Uterus (tissue), 2 donors: ENCODE data around the gene OSBPL9.

Source experiments
- POLR2A ChIP-seq, 2 donors: fragments of 450-650 bp; IDR thresholded peaks; one replicate each; pipeline ENCODE4 v1.6.1; 2016; ENCODE audit warnings: antibody characterized with exemption in 2 of 2, mild to moderate bottlenecking in 1 of 2, moderate library complexity in 1 of 2
- TF ChIP-seq, protein P1 (sequence below), 4 experiments: fragments of 200-600 bp in 2 of 4; fragments of 450-650 bp in 2 of 4; sonication (generic) in 2 of 4; IDR thresholded peaks; one replicate each; pipeline ENCODE4 v1.5.1; 2016 to 2019; ENCODE audit warnings: antibody characterized with exemption in 4 of 4, mild to moderate bottlenecking in 2 of 4, moderate library complexity in 1 of 4

DNA sequence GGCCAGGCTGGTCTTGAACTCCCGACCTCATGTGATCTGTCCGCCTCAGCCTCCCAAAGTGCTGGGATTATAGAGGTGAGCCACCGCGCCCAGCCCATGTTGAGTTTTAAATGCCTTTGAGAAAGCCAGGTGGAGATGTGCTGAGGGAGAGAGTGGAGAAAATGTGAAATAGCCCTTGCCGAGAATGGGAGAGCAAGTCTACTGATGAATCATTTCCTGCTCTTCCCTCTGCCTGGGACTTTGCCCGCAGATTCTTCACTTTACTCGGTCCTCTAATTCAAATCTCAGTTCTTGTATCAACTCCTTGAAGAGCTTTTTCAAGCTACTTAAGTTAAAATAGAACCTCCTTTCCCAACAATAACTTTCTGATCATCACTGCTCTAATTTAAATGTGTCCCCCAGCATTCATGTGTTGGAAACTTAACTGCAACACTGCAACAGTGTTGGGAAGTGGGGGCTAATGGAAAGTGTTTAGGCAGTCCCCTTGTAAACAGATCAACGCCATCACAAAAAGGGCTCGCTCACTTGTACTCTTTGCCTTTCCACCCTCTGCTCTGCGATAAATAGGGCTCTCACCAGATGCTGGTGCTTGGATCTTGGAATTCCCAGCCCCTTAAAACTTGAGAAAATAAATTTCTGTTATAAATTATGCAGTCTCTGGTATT, 27.8 kb downstream of the OSBPL9 start:
- TF ChIP-seq, protein P1, sequence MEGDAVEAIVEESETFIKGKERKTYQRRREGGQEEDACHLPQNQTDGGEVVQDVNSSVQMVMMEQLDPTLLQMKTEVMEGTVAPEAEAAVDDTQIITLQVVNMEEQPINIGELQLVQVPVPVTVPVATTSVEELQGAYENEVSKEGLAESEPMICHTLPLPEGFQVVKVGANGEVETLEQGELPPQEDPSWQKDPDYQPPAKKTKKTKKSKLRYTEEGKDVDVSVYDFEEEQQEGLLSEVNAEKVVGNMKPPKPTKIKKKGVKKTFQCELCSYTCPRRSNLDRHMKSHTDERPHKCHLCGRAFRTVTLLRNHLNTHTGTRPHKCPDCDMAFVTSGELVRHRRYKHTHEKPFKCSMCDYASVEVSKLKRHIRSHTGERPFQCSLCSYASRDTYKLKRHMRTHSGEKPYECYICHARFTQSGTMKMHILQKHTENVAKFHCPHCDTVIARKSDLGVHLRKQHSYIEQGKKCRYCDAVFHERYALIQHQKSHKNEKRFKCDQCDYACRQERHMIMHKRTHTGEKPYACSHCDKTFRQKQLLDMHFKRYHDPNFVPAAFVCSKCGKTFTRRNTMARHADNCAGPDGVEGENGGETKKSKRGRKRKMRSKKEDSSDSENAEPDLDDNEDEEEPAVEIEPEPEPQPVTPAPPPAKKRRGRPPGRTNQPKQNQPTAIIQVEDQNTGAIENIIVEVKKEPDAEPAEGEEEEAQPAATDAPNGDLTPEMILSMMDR (IDR thresholded peaks at IDR 0.05) = no peak
- TF ChIP-seq POLR2A (IDR thresholded peaks at IDR 0.05) = no peak
